HCT116 (cell line): ENCODE data around the gene CDC6. TPM values are rescaled to one million over a fixed set of nuclear protein-coding genes. Genes with fewer than 3 reads are reported as not detected.
A peak's percentile ranks its signal among the peaks of the same experiment; 100 is the strongest.
"Not testable (repeated sequence)": the region's sequence is repeated elsewhere in the genome, so short reads cannot be mapped to it uniquely, and the experiment has no call there.

Source experiments
- ATAC-seq: fragments of 200-7000 bp; cut with Tn5 transposase; 2 replicates; pipeline ENCODE4 v1.9.1; 2020; ENCODE audit warnings: mild to moderate bottlenecking, moderate library complexity
- BruUV-seq: library from RNA; stranded (reverse); fragments of 400-500 nt; replicated peaks from 2 replicates; lab custom pipeline; 2021; lab: Mats Ljungman, UMichigan
- CTCF ChIA-PET: fragments of 300-600 bp; sonication (Branson Sonifier 250); formaldehyde crosslinking; loops from one replicate; lab custom pipeline; 2021; ENCODE audit warnings: antibody characterized with exemption; lab: Charles Lee
- POLR2A ChIA-PET: fragments of 300-600, 350-600 bp; sonication (Branson Sonifier 250); formaldehyde crosslinking; loops from one replicate; lab custom pipeline; 2021; ENCODE audit warnings: antibody characterized with exemption; lab: Charles Lee
- RAD21 ChIA-PET, 2 experiments: fragments of 300-600 bp; sonication (Branson Sonifier 250); formaldehyde crosslinking; loops; one replicate each; lab custom pipeline; 2023; ENCODE audit warnings: low total read pairs in 2 of 2; ENCODE audit not compliant: uncharacterized antibody in 2 of 2, unreplicated experiment in 2 of 2, low non-redundant PET in 1 of 2; lab: Charles Lee
- DNase-seq: peaks from one replicate; pipeline ENCODE4 v3.0.0-alpha.2; 2010; ENCODE audit warnings: low read depth, low spot score
- H2AFZ ChIP-seq: fragments of 200-600 bp; shearing (Covaris generic), sonication (generic); 2 replicates; pipeline ENCODE4 v1.6.1; 2017; ENCODE audit warnings: low read depth, mixed run types, mixed read lengths, antibody characterized with exemption, low read length; ENCODE audit not compliant: poor library complexity, severe bottlenecking
- H3K27ac ChIP-seq: 2 replicates; pipeline ENCODE4 v1.5.1; 2012; ENCODE audit warnings: low read depth, low read length
- H3K27me3 ChIP-seq: fragments of 200-600 bp; sonication (generic); 2 replicates; pipeline ENCODE4 v1.6.1; 2016; ENCODE audit warnings: mixed run types, low read length, mixed read lengths; ENCODE audit not compliant: insufficient read depth
- H3K36me3 ChIP-seq, 2 experiments: fragments of 200-500 bp in 1 of 2; fragments of 200-600 bp in 1 of 2; sonication (Bioruptor generic) in 1 of 2; sonication (generic) in 1 of 2; 2 replicates each; pipeline versions ENCODE4 v1.5.1 to v1.6.1; 2014 to 2016; ENCODE audit warnings: low read length in 2 of 2, inconsistent platforms in 1 of 2, mixed read lengths in 1 of 2, mixed run types in 1 of 2; ENCODE audit not compliant: insufficient read depth in 2 of 2, control insufficient read depth in 1 of 2
- H3K4me1 ChIP-seq, 2 experiments: fragments of 200-600 bp in 1 of 2; sonication (generic) in 1 of 2; 2 replicates each; pipeline versions ENCODE4 v1.5.1 to v1.6.1; 2012 to 2017; ENCODE audit warnings: low read length in 2 of 2, inconsistent platforms in 1 of 2, mild to moderate bottlenecking in 1 of 2, mixed read lengths in 1 of 2, mixed run types in 1 of 2, moderate library complexity in 1 of 2; ENCODE audit not compliant: insufficient read depth in 2 of 2, control insufficient read depth in 1 of 2
- H3K4me2 ChIP-seq: fragments of 200-600 bp; sonication (generic); 2 replicates; pipeline ENCODE4 v1.6.1; 2017; ENCODE audit warnings: mixed run types, low read length, mixed read lengths
- H3K4me3 ChIP-seq, 2 experiments: fragments of 200-600 bp in 1 of 2; sonication (generic) in 1 of 2; replicated peaks in 1 of 2; 2 replicates each; pipeline ENCODE4 v1.5.1; 2011 to 2016; ENCODE audit warnings: low read length in 2 of 2, control low read depth in 1 of 2, low read depth in 1 of 2, mild to moderate bottlenecking in 1 of 2, mixed read lengths in 1 of 2, mixed run types in 1 of 2
- H3K79me2 ChIP-seq: fragments of 200-600 bp; sonication (generic); 2 replicates; pipeline ENCODE4 v1.6.1; 2017; ENCODE audit warnings: mild to moderate bottlenecking, mixed run types, low read length, moderate library complexity, mixed read lengths; ENCODE audit not compliant: insufficient read depth
- H3K9ac ChIP-seq: fragments of 200-600 bp; sonication (generic); 2 replicates; pipeline ENCODE4 v1.6.1; 2016; ENCODE audit warnings: low read length, mixed read lengths
- H3K9me2 ChIP-seq: fragments of 200-600 bp; sonication (generic), shearing (Covaris generic); 2 replicates; pipeline ENCODE4 v1.6.1; 2017; ENCODE audit warnings: mixed run types, mild to moderate bottlenecking, moderate library complexity; ENCODE audit not compliant: insufficient read depth
- H3K9me3 ChIP-seq, 2 experiments: fragments of 200-500 bp in 1 of 2; fragments of 200-600 bp in 1 of 2; sonication (Bioruptor generic) in 1 of 2; sonication (generic) in 1 of 2; 2 replicates each; pipeline ENCODE4 v1.6.1; 2014 to 2017; ENCODE audit warnings: low read length in 2 of 2, mixed read lengths in 2 of 2, inconsistent platforms in 1 of 2, low read depth in 1 of 2, mild to moderate bottlenecking in 1 of 2, mixed run types in 1 of 2, moderate library complexity in 1 of 2; ENCODE audit not compliant: control insufficient read depth in 1 of 2, insufficient read depth in 1 of 2
- H4K20me1 ChIP-seq: fragments of 200-600 bp; sonication (generic), shearing (Covaris generic); 2 replicates; pipeline ENCODE4 v1.6.1; 2017; ENCODE audit warnings: mixed run types, mild to moderate bottlenecking, moderate library complexity; ENCODE audit not compliant: insufficient read depth
- ATF3 ChIP-seq: IDR thresholded peaks from 2 replicates; pipeline ENCODE4 v1.6.1; 2012
- CEBPB ChIP-seq: IDR thresholded peaks from 2 replicates; pipeline ENCODE4 v1.6.1; 2012; ENCODE audit warnings: low read depth
- CTCF ChIP-seq, 3 experiments: fragments of 200-600 bp in 1 of 3; sonication (generic) in 1 of 3; IDR thresholded peaks in 2 of 3; conservative IDR thresholded peaks in 1 of 3; 2 replicates each; pipeline ENCODE4 v1.5.1; 2012 to 2017; ENCODE audit warnings: low read depth in 2 of 3, low read length in 2 of 3, antibody characterized with exemption in 1 of 3, borderline replicate concordance in 1 of 3, control low read depth in 1 of 3, mild to moderate bottlenecking in 1 of 3, mixed read lengths in 1 of 3, mixed run types in 1 of 3, moderate library complexity in 1 of 3; ENCODE audit not compliant: insufficient read depth in 1 of 3
- EGR1 ChIP-seq: IDR thresholded peaks from 2 replicates; pipeline ENCODE4 v1.6.1; 2012; ENCODE audit warnings: low read depth
- ELF1 ChIP-seq: IDR thresholded peaks from 2 replicates; pipeline ENCODE4 v1.6.1; 2012; ENCODE audit warnings: low read depth, borderline replicate concordance
- EZH2 ChIP-seq: fragments of 200-600 bp; sonication (generic); IDR thresholded peaks from 2 replicates; pipeline ENCODE4 v1.6.1; 2017; ENCODE audit warnings: antibody characterized with exemption, mixed run types
- EZH2phosphoT487 ChIP-seq: fragments of 200-600 bp; IDR thresholded peaks from 2 replicates; pipeline ENCODE4 v1.6.1; 2018; ENCODE audit warnings: antibody characterized with exemption, borderline replicate concordance
- FOSL1 ChIP-seq: IDR thresholded peaks from 2 replicates; pipeline ENCODE4 v1.6.1; 2012; ENCODE audit warnings: low read depth
- MAX ChIP-seq: IDR thresholded peaks from 2 replicates; pipeline ENCODE4 v1.6.1; 2012
- POLR2AphosphoS5 ChIP-seq: IDR thresholded peaks from 2 replicates; pipeline ENCODE4 v1.6.1; 2011; ENCODE audit warnings: mild to moderate bottlenecking, low read depth, low read length, moderate library complexity
- RAD21 ChIP-seq: IDR thresholded peaks from 2 replicates; pipeline ENCODE4 v1.6.1; 2012; ENCODE audit warnings: low read depth, mild to moderate bottlenecking
- SIN3A ChIP-seq: IDR thresholded peaks from 2 replicates; pipeline ENCODE4 v1.6.1; 2012; ENCODE audit warnings: low read depth
- SP1 ChIP-seq: IDR thresholded peaks from 2 replicates; pipeline ENCODE4 v1.6.1; 2012; ENCODE audit warnings: low read depth
- SRF ChIP-seq: IDR thresholded peaks from 2 replicates; pipeline ENCODE4 v1.6.1; 2012; ENCODE audit warnings: low read depth
- YY1 ChIP-seq: IDR thresholded peaks from 2 replicates; pipeline ENCODE4 v1.6.1; 2011; ENCODE audit warnings: low read length, low read depth, moderate library complexity, mild to moderate bottlenecking; ENCODE audit not compliant: insufficient replicate concordance; ENCODE audit errors: extremely low read depth
- ZFX ChIP-seq: fragments of 450-650 bp; IDR thresholded peaks from 2 replicates; pipeline ENCODE4 v1.6.1; 2017
- ZNF274 ChIP-seq: fragments of 200-500 bp; sonication (Bioruptor generic); IDR thresholded peaks from 2 replicates; pipeline ENCODE4 v1.6.1; 2014; ENCODE audit warnings: mild to moderate bottlenecking, low read depth, low read length, inconsistent platforms
- intact Hi-C: fragments of 100-400 bp; cut with micrococcal nuclease; formaldehyde crosslinking; loops from 2 replicates; pipeline ENCODE4 v1.10.0; 2022
- total RNA-seq: library from RNA; stranded (reverse); gene quantifications from one replicate; pipeline ENCODE4 v1.2.1, GENCODE V29; 2021; ENCODE audit not compliant: unreplicated experiment

Gene CDC6
- total RNA-seq, 1 experiment from 2014 or later: 117 TPM

- TF ChIP-seq RAD21: no peak
- no peak for TF ChIP-seq EGR1
Observed at GRCh38 chr17:40298726-40299125, 11.0 kb downstream of the CDC6 start (continued).

GRCh38 chr17:40299159-40299757 lies 11.6 kb downstream of the CDC6 start:
- DNase-seq, H3K4me2 ChIP-seq, intact Hi-C loops, H3K4me3 ChIP-seq, H3K9me3 ChIP-seq, H3K9me2 ChIP-seq, H2AFZ ChIP-seq, RAD21 ChIA-PET, BruUV-seq, H3K9ac ChIP-seq, H3K4me1 ChIP-seq, H3K27ac ChIP-seq, ATAC-seq, H3K27me3 ChIP-seq: not testable (repeated sequence)
- Histone ChIP-seq H4K20me1 (peaks cover 16% of the 10 kb centered on the region; the same call in 1 of the 2 replicates), H3K79me2 (peaks cover 61% of the 10 kb centered on the region), H3K36me3 (peaks cover 53 to 88% of the 10 kb centered on the region in 2 experiments)
- POLR2A ChIA-PET: interaction anchor here (1.7 kb wide), 1 partner anchor 9 kb away, joined by 3 read pairs; no protein-coding TSS in a partner anchor
- CTCF ChIA-PET: interaction anchor here (0.6 to 10.5 kb wide), 4 partner anchors 54 to 261 kb away, joined by 3 to 107 read pairs (median 4); no protein-coding TSS in a partner anchor

GRCh38 chr17:40301315-40301714 lies 13.6 kb downstream of the CDC6 start:
- peak in 2 of 3 experiments; percentile 34 to 45; a peak in 3 of 6 replicates for TF ChIP-seq CTCF (IDR thresholded peaks at IDR 0.05 in 2 of 3, conservative IDR thresholded peaks at IDR 0.05 in 1 of 3; ENCODE audit: borderline replicate concordance in 1 of 3, insufficient read depth in 1 of 3, low read depth in 2 of 3, low read length in 2 of 3)
- peak; percentile 66 for TF ChIP-seq RAD21
- no peak for TF ChIP-seq SIN3A
- TF ChIP-seq EZH2: no peak
- TF ChIP-seq ELF1: no peak
- TF ChIP-seq EZH2phosphoT487: no peak
- TF ChIP-seq SRF: no peak
- TF ChIP-seq ZNF274: no peak
- TF ChIP-seq FOSL1: no peak
- TF ChIP-seq SP1: no peak
- no peak for TF ChIP-seq ZFX
- TF ChIP-seq MAX: no peak
- no peak for TF ChIP-seq POLR2AphosphoS5
- no peak for TF ChIP-seq YY1
- TF ChIP-seq ATF3: no peak
- no peak for TF ChIP-seq CEBPB
- H3K27me3 ChIP-seq: no peaks in the 10 kb centered on the region
- H3K4me2 ChIP-seq: no peak overlapping the region
- no peak overlapping the region for H3K9ac ChIP-seq
- intact Hi-C loops: loop anchor here (5.0 kb wide), 2 partner anchors 116 to 231 kb away; partner anchors contain the start of gene TOP2A
- H3K4me1 ChIP-seq: peaks cover 3 to 4% of the 10 kb centered on the region in 2 experiments; a peak in 3 of 4 replicates
- BruUV-seq: no TSS peak
- POLR2A ChIA-PET: no interaction called here
- no peak overlapping the region for H3K27ac ChIP-seq
- CTCF ChIA-PET: interaction anchor here (2.4 to 10.5 kb wide), 2 partner anchors 52 to 56 kb away, joined by 9 to 107 read pairs; no protein-coding TSS in a partner anchor
- peaks cover 42% of the 10 kb centered on the region for H3K79me2 ChIP-seq
- H2AFZ ChIP-seq: no peak overlapping the region
- DNase-seq (no peak), ATAC-seq (no peak)
- no peaks in the 10 kb centered on the region for H3K9me2 ChIP-seq
- no peak overlapping the region for H3K4me3 ChIP-seq
- no peaks in the 10 kb centered on the region for H3K9me3 ChIP-seq
- H4K20me1 ChIP-seq: peaks cover 11% of the 10 kb centered on the region; the same call in 1 of the 2 replicates
- H3K36me3 ChIP-seq: peaks cover 37 to 68% of the 10 kb centered on the region in 2 experiments
- RAD21 ChIA-PET: no interaction called here
